Endothelial cell of umbilical vein (primary cell): ENCODE results near the gene BTBD8. TPM values are rescaled to one million over a fixed set of nuclear protein-coding genes. Genes with fewer than 3 reads are reported as not detected.

Source experiments
- BruUV-seq: library from RNA; stranded (reverse); fragments of 400-500 nt; replicated peaks from 2 replicates; lab custom pipeline; 2021; lab: Mats Ljungman, UMichigan
- CTCF ChIA-PET: fragments of 300-600, 350-600 bp; sonication (Branson Sonifier 250); formaldehyde crosslinking; loops from one replicate; lab custom pipeline; 2021; ENCODE audit warnings: antibody characterized with exemption, inconsistent platforms; lab: Charles Lee
- POLR2A ChIA-PET: fragments of 300-600, 350-600 bp; sonication (Branson Sonifier 250); formaldehyde crosslinking; loops from one replicate; lab custom pipeline; 2021; ENCODE audit warnings: antibody characterized with exemption, inconsistent platforms; lab: Charles Lee
- DNase-seq: peaks from one replicate; pipeline ENCODE4 v3.0.0-alpha.2; 2011; ENCODE audit warnings: low read depth, low spot score
- FAIRE-seq: peaks from 2 replicates; lab custom pipeline; 2011; peaks lifted over from hg19 to GRCh38; lab: Jason Lieb, UNC
- H2AFZ ChIP-seq: 2 replicates; pipeline ENCODE4 v1.6.0; 2012; ENCODE audit warnings: low read depth, low read length, control low read depth, inconsistent platforms
- H3K27ac ChIP-seq: 2 replicates; pipeline ENCODE4 v1.5.1; 2011; ENCODE audit warnings: low read depth, mild to moderate bottlenecking, control low read depth, low read length, moderate library complexity; ENCODE audit not compliant: insufficient read depth
- H3K27me3 ChIP-seq, 2 experiments: 2 replicates each; pipeline versions ENCODE4 v1.6.0 to v1.6.1; 2011; ENCODE audit warnings: low read length in 2 of 2, mixed read lengths in 1 of 2; ENCODE audit not compliant: control insufficient read depth in 2 of 2, insufficient read depth in 2 of 2
- H3K36me3 ChIP-seq, 2 experiments: 2 replicates in 1 of 2; 3 replicates in 1 of 2; pipeline ENCODE4 v1.5.1; 2011; ENCODE audit warnings: low read length in 2 of 2, mild to moderate bottlenecking in 1 of 2, moderate library complexity in 1 of 2; ENCODE audit not compliant: control insufficient read depth in 2 of 2, insufficient read depth in 2 of 2; ENCODE audit errors: extremely low read depth in 1 of 2
- H3K4me1 ChIP-seq: 3 replicates; pipeline ENCODE4 v1.5.1; 2011; ENCODE audit warnings: mild to moderate bottlenecking, low read length; ENCODE audit not compliant: control insufficient read depth, insufficient read depth; ENCODE audit errors: extremely low read depth
- H3K4me2 ChIP-seq: 2 replicates; pipeline ENCODE4 v1.6.1; 2011; ENCODE audit warnings: low read length, control low read depth, mixed read lengths; ENCODE audit not compliant: insufficient read depth
- H3K4me3 ChIP-seq, 3 experiments: fragments of 200-600 bp in 1 of 3; sonication (generic), shearing (Covaris generic) in 1 of 3; replicated peaks in 1 of 3; 2 replicates each; pipeline ENCODE4 v1.5.1; 2011 to 2016; ENCODE audit warnings: control low read depth in 3 of 3, low read length in 3 of 3, mild to moderate bottlenecking in 2 of 3, inconsistent platforms in 1 of 3, low read depth in 1 of 3, moderate library complexity in 1 of 3; ENCODE audit not compliant: insufficient read depth in 1 of 3
- H3K79me2 ChIP-seq: 2 replicates; pipeline ENCODE4 v1.6.0; 2012; ENCODE audit warnings: low read length, inconsistent platforms; ENCODE audit not compliant: control insufficient read depth, insufficient read depth
- H3K9ac ChIP-seq: replicated peaks from 2 replicates; pipeline ENCODE3; 2011; ENCODE audit warnings: low read length, control low read depth; ENCODE audit not compliant: insufficient read depth; ENCODE audit errors: extremely low read depth
- H3K9me1 ChIP-seq: replicated peaks from 3 replicates; pipeline ENCODE4 v1.6.0; 2011; ENCODE audit warnings: mild to moderate bottlenecking, low read length; ENCODE audit not compliant: control insufficient read depth, insufficient read depth; ENCODE audit errors: extremely low read depth
- H3K9me3 ChIP-seq: replicated peaks from 2 replicates; pipeline ENCODE4 v1.5.1; 2012; ENCODE audit warnings: low read length, inconsistent platforms; ENCODE audit not compliant: control insufficient read depth, insufficient read depth
- H4K20me1 ChIP-seq: replicated peaks from 2 replicates; pipeline ENCODE3; 2011; ENCODE audit warnings: mild to moderate bottlenecking, low read length; ENCODE audit not compliant: control insufficient read depth, insufficient read depth; ENCODE audit errors: extremely low read depth
- EZH2 ChIP-seq: IDR thresholded peaks from 2 replicates; pipeline ENCODE4 v1.6.1; 2012; ENCODE audit warnings: borderline replicate concordance, low read depth, mild to moderate bottlenecking, moderate library complexity, low read length, inconsistent platforms; ENCODE audit not compliant: severe bottlenecking
- FOS ChIP-seq: IDR thresholded peaks from 2 replicates; pipeline ENCODE4 v1.6.1; 2011; ENCODE audit warnings: mild to moderate bottlenecking, low read length, moderate library complexity, borderline replicate concordance; ENCODE audit not compliant: insufficient read depth
- GATA2 ChIP-seq: IDR thresholded peaks from 2 replicates; pipeline ENCODE4 v1.7.0; 2011; ENCODE audit warnings: low read depth, mild to moderate bottlenecking, moderate library complexity, mixed read lengths, low read length; ENCODE audit not compliant: insufficient read length, insufficient read depth
- JUN ChIP-seq: IDR thresholded peaks from 2 replicates; pipeline ENCODE4 v1.6.1; 2011; ENCODE audit warnings: borderline replicate concordance, low read depth; ENCODE audit not compliant: insufficient read length, insufficient read depth
- MAX ChIP-seq: IDR thresholded peaks from 2 replicates; pipeline ENCODE4 v1.6.1; 2011; ENCODE audit not compliant: insufficient read depth, insufficient read length
- MYC ChIP-seq: IDR thresholded peaks from one replicate; pipeline ENCODE4 v1.6.1; 2011; ENCODE audit warnings: mild to moderate bottlenecking, low read depth, low read length
- POLR2A ChIP-seq: IDR thresholded peaks from 2 replicates; pipeline ENCODE4 v1.6.1; 2012; ENCODE audit warnings: low read depth, mild to moderate bottlenecking, control low read depth, low read length
- POLR2AphosphoS5 ChIP-seq: IDR thresholded peaks from 2 replicates; pipeline ENCODE4 v1.6.1; 2012; ENCODE audit warnings: low read depth, mild to moderate bottlenecking, control low read depth, low read length, moderate library complexity; ENCODE audit not compliant: insufficient read depth
- dilution Hi-C: fragments of 300-500 bp; cut with MboI; formaldehyde crosslinking; loops from one replicate; pipeline ENCODE4 v1.15.0; 2019; ENCODE audit warnings: low sequenced_read_pairs; ENCODE audit not compliant: extremely low pct_ligation_motif_present
- intact Hi-C: fragments of 100-400 bp; cut with micrococcal nuclease; formaldehyde crosslinking; loops from one replicate; pipeline ENCODE4 v1.10.0; 2022
- polyA plus RNA-seq, 4 experiments: library from polyadenylated mRNA; depleted of rRNA in 3 of 4; stranded (reverse) in 3 of 4; unstranded in 1 of 4; fragments of >200 nt; gene quantifications; 2 replicates each; pipeline versions ENCODE4 v1.2.1 to v1.2.3, GENCODE V29; 2011 to 2012; ENCODE audit warnings: missing spikeins in 1 of 4
- total RNA-seq: library from RNA; stranded (reverse); gene quantifications from 2 replicates; pipeline ENCODE4 v1.2.3, GENCODE V29; 2021

BTBD8 gene
- total and polyA plus RNA-seq, 2 donors (not counting 3 experiments of a cell fraction or from before 2014, with no cell fraction given), result 0.36 to 1.7 TPM

DNA sequence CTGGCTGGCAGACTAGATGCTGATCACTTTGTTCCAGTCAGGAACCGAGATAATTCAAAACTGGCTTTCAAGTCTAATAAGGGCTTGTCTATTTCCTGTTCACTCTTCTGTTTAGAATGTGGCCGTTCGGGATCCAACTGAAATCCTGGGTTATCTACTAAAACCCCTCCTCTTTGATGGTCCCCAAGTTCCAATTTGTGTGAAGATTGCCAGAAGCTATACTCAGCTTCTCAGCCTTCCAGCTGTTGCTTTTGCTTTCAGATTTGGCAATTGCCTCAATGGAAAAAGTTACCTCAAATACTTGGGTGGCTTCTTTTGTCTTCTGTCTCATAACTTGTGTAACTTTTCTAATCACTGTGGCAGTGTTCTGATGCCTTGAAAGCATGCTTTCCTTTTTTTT is 43.7 kb downstream of the BTBD8 start:
- no peaks in the 10 kb centered on the region for H4K20me1 ChIP-seq
- H3K27me3 ChIP-seq, result no peaks in the 10 kb centered on the region
- no peaks in the 10 kb centered on the region for H3K79me2 ChIP-seq
- no peak overlapping the region for H2AFZ ChIP-seq
- H3K4me2 ChIP-seq, result no peak overlapping the region
- peaks cover 5% of the 10 kb centered on the region for H3K4me1 ChIP-seq
- dilution Hi-C loops, result no loop called here
- H3K4me3 ChIP-seq, result no peak overlapping the region
- POLR2A ChIA-PET, result no interaction called here
- H3K27ac ChIP-seq, result no peak overlapping the region
- intact Hi-C loops, result no loop called here
- H3K9ac ChIP-seq, result no peak overlapping the region
- H3K9me3 ChIP-seq, result no peaks in the 10 kb centered on the region
- no TSS peak for BruUV-seq
- DNase-seq (no peak), FAIRE-seq (no peak)
- CTCF ChIA-PET, result interaction anchor here (0.9 to 1.0 kb wide), 2 partner anchors 47 to 168 kb away, joined by 3 read pairs; no protein-coding TSS in a partner anchor
- H3K9me1 ChIP-seq, result no peaks in the 10 kb centered on the region
- H3K36me3 ChIP-seq, result no peaks in the 10 kb centered on the region
- no peak for TF ChIP-seq GATA2

DNA sequence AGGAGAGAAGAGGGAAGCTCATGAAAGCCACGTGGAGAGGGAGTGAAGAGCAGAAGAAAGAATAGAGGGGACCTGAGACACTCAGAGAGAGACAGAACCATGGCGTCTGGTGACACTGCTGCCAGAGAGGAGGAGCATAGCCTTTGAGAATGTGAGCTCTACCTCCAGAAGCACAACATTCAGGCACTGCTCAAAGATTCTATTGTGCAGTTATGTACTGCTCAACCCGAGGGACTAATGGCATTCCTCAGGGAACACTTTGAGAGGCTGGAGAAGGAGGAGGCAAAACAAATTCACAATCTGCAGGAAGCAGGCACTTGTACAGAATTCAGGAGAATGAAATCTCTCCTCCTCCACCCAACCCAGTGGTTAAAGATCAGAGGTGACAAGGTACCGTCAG is 45.1 kb downstream of the BTBD8 start:
- dilution Hi-C loops (no loop called here), intact Hi-C loops (no loop called here)
- Histone ChIP-seq H2AFZ (no peak overlapping the region), H3K4me3 (no peak overlapping the region), H3K9me3 (no peaks in the 10 kb centered on the region), H4K20me1 (no peaks in the 10 kb centered on the region), H3K36me3 (no peaks in the 10 kb centered on the region), H3K79me2 (no peaks in the 10 kb centered on the region), H3K4me2 (no peak overlapping the region), H3K4me1 (peaks cover 5% of the 10 kb centered on the region), H3K27me3 (no peaks in the 10 kb centered on the region), H3K27ac (no peak overlapping the region), H3K9ac (no peak overlapping the region), H3K9me1 (no peaks in the 10 kb centered on the region)
- BruUV-seq, result no TSS peak
- ChIA-PET POLR2A (no interaction called here), CTCF (no interaction called here)
- DNase-seq, result no peak
- TF ChIP-seq FOS (no peak), MAX (no peak), POLR2AphosphoS5 (no peak), EZH2 (no peak), JUN (no peak), POLR2A (no peak), MYC (no peak)
- no peak for FAIRE-seq
